GM18507 (cell line): ENCODE measurements around the gene HSPA1L.
A peak's percentile ranks its signal among the peaks of the same experiment; 100 is the strongest.
"Not testable (repeated sequence)": the region's sequence is repeated elsewhere in the genome, so short reads cannot be mapped to it uniquely, and the experiment has no call there.

Experiments
- DNase-seq: peaks from one replicate; pipeline ENCODE4 v3.0.0; 2011; ENCODE audit warnings: low read depth; ENCODE audit not compliant: insufficient read length; ENCODE audit errors: extremely low spot score
- FAIRE-seq: peaks from 2 replicates; lab custom pipeline; 2011; peaks lifted over from hg19 to GRCh38; lab: Jason Lieb, UNC

The HSPA1L gene

DNA sequence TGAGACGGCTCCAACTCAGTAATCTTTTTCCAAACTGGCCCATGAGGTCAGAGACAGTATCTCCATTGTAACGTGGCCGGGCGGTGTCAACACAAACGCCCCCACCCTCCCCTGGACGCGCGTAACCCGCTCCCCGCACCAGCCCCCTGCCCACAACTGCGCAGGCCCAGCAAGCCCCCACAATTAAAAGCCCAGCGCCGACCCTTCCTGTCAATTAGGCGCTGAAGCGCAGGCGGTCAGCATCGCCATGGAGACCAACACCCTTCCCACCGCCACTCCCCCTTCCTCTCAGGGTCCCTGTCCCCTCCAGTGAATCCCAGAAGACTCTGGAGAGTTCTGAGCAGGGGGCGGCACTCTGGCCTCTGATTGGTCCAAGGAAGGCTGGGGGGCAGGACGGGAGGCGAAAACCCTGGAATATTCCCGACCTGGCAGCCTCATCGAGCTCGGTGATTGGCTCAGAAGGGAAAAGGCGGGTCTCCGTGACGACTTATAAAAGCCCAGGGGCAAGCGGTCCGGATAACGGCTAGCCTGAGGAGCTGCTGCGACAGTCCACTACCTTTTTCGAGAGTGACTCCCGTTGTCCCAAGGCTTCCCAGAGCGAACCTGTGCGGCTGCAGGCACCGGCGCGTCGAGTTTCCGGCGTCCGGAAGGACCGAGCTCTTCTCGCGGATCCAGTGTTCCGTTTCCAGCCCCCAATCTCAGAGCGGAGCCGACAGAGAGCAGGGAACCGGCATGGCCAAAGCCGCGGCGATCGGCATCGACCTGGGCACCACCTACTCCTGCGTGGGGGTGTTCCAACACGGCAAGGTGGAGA is at the start of gene HSPA1L, which contains the start of gene HSPA1A:
TSS of gene HSPA1L (minus strand) at position 259 of the 814 bp plus-strand sequence. CDS start 3,311 bp downstream, outside the sequence.
TSS of gene HSPA1A (plus strand) at position 519 of the 814 bp plus-strand sequence. CDS start at position 733, 214 bp downstream.
- DNase-seq (no peak), FAIRE-seq (peak; percentile 60)

DNA sequence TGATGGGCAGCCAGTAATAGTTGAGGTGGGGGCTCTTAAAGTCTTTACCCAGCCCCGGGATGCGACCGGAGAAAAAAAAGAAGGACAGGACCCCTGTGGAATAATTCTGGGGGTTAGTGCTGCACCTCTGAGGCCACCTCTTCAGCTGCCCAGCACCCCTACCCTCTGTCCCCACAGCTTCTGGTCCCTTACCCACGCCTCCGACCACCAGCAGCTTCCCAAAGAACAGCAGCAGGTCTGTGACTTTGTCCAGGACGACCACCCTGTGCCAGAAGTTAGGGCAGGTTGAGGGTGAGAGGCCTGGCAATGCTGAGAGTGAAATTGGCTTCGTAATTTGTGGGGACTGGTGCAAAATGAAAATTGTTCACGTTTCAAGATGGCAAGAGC is 49.7 kb upstream of the HSPA1L start:
- FAIRE-seq (no peak), DNase-seq (no peak)

GRCh38 chr6:31864123-31864562 is 49.1 kb upstream of the HSPA1L start:
- FAIRE-seq: not testable (repeated sequence)

GRCh38 chr6:31862344-31863235 is 47.5 kb upstream of the HSPA1L start, which contains the start of gene NEU1:
TSS of gene NEU1 (minus strand) at chr6:31862821. CDS start at chr6:31862776, 45 bp downstream.
- peak; percentile 98 for FAIRE-seq
- peak; percentile 99 for DNase-seq

More at GRCh38 chr6:31864123-31864562, 49.1 kb upstream of the HSPA1L start:
- not testable (repeated sequence) for DNase-seq

- no peak for FAIRE-seq
- no peak for DNase-seq
Observed at GRCh38 chr6:31861919-31862343, 46.8 kb upstream of the HSPA1L start.

DNA sequence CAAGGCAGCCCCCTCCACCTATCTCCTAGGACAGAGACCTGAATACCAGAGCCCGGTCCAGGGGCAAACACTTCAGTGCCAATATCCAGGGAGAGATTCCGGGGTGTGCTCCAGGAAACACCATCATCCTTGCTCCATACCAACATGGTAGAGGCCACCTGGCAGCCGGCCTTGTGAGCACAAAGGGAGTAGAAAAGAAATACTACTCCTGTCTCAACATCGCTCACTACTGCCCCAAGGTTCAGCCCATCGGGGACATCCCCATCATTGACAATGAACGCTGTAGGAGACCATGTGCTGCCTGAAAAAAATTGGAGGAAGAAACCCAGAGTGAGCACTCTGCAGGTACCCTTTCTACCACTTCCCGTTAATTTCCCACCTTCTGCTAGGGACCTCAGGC is 46.1 kb upstream of the HSPA1L start:
- DNase-seq (no peak), FAIRE-seq (no peak)

DNA sequence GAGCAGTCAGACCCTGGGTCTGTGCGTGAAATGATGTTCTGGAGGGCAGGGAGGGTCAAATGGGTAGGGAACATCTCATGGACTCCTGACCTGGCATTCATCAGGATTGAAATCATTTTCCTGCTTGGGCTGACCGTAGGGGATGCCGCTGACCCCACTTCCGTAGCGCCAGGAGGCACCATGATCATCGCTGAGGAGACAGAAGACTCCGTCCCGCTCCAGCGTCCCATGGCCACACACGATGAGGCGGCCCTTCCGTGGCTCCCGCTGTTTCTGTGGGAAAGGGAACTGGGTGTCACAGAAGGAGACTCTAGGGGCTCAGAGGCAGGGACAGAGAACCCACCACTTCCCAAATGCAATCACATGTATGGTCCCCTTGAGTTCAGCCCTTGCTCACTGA is 45.3 kb upstream of the HSPA1L start:
- no peak for FAIRE-seq
- no peak for DNase-seq

- no peak for FAIRE-seq
- DNase-seq: no peak
Observed at GRCh38 chr6:31859923-31860322, 44.8 kb upstream of the HSPA1L start.

- DNase-seq: no peak
Observed at GRCh38 chr6:31858707-31859106, 43.6 kb upstream of the HSPA1L start.

GRCh38 chr6:31857774-31858173 is 42.7 kb upstream of the HSPA1L start:
- not testable (repeated sequence) for DNase-seq, FAIRE-seq

More at GRCh38 chr6:31858707-31859106, 43.6 kb upstream of the HSPA1L start:
- no peak for FAIRE-seq

DNA sequence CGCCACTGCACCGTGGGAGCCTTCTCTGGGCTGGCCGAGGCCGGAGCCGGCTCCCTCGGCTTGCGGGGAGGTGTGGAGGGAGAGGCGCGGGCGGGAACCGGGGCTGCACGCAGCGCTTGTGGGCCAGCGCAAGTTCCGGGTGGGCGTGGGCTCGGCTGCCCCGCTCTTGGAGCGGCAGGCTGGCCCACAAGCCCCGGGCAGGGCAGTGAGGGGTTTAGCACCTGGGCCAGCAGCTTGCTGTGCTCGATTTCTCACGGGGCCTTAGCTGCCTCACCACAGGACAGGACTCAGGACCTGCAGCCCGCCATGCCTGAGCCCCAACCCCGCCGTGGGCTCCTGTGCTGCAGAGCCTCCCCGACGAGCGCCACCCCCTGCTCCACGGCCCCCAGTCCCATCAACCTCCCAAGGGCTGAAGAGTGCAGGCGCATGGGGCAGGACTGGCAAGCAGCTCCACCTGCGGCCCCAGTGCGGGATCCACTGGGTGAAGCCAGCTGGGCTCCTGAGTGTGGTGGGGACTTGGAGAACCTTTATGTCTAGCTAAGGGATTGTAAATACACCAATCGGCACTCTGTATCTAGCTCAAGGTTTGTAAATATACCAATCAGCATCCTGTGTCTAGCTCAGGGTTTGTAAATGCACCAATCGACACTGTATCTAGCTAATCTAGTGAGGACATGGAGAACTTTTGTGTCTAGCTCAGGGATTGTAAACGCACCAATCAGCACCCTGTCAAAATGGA is 37.1 kb upstream of the HSPA1L start:
- DNase-seq, FAIRE-seq: not testable (repeated sequence)

DNA sequence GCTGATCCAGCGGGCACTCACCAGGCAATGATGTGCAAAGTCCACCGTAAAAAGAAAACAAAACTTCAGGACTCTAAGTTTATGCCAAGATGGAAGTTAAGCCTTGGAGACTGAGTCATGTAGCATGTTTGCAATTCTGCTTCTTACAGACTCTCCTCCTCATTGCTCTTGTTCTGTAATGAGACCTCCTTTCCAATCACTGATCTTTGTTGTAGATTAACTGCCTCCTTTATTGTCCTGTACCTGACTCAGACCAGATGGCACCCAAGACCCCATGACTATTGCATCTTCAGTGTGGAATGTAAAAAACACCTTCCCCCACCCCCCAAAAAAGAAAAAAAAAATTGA is 36.4 kb upstream of the HSPA1L start:
- DNase-seq (no peak), FAIRE-seq (no peak)

DNA sequence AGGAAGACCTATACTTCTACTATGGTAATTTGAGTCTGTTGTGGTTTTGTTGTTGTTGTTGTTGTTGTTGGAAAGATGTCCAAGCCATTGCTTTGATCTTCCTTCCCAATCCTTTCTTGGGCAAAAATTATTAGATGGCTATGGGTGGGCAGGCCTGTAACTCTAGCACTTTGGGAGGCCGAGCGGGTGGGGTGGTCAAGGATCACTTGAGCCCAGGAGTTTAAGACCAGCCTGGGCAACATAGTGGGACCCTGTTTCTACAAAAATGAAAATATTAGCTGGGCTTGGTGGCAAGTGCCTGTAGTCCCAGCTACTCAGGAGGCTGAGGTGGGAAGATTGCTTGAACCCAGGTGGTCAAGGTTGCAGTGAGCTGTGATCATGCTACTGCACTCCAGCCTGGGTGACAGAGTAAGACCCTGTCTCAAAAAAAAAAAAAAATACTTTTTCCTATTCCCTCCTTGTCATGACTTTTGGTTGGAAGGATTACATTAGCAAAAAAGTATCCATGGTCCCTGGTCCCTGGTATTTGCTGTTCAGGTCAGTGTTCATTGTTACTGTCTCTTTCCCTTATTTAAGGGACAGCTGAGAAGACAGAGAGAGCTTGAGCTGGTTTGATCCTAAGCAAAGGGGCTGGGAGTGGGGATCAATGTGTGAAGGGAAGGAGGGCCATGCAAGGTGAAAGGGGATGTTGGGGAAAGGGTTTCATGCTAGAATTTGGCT is 35.8 kb upstream of the HSPA1L start:
- FAIRE-seq (no peak), DNase-seq (no peak)

DNA sequence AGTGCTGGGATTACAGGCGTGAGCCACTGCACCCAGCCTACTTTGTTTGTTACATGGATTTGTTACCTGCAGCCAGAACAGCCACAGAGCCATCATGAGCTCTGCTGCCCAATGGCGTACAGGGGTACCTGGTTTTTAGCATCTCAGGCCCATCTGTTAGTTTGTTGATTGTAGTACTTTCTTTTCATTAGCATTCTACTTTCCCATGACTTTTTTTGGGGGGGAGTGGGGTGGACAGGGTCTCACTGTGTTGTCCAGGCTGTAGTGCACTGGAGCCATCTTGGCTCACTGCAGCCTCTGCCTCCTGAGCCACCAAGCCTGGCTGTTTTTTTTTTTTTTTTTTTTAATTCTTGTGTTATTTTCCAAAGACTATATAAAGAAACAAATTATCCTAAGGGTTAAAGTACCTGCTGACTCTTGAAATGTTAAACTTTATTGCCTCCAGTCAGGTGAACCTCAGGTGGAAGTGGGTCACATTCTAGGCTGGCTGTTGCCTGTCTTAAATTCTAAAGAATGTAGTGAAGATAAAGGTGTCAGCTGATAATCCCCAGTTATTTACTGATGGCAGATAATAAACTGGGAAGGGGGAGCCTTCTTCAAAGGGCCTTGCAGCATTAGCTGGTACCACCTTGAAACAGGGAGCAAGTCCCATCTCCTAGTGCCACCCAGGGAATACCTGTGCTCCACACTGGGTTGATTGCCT is 32.3 kb upstream of the HSPA1L start:
- FAIRE-seq (no peak), DNase-seq (no peak)

GRCh38 chr6:31844507-31844906 is 29.4 kb upstream of the HSPA1L start:
- DNase-seq (no peak), FAIRE-seq (no peak)

DNA sequence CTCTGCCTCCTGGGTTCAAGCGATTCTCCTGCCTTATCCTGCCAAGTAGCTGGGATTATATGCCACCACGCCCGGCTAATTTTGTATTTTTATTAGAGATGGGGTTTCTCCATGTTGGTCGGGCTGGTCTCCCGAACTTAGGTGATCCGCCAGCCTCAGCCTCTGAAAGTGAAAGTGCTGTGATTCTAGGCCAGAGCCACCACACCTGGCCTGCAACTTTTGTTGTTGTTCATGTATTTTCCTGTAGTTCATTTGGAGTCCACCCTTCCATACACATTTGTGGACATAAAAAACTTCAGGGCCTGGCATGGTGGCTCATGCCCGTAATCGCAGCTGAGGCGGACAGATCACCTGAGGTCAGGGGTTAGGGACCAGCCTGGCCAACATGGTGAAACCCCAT is 27.0 kb upstream of the HSPA1L start:
- DNase-seq (no peak), FAIRE-seq (no peak)

DNA sequence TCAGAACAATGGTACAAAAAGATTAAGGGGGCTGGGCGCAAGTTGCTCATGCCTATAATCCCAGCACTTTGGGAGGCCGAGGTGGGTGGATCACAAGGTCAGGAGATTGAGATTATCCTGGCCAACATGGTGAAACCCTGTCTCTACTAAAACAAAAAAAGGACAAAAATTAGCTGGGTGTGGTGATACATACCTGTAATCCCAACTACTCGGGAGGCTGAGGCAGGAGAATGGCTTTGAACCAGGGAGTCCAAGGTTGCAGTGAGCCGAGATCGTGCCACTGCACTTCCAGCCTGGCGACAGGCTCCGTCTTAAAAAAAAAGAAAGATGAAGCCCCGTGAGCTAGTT is 24.7 kb upstream of the HSPA1L start:
- DNase-seq, FAIRE-seq: not testable (repeated sequence)

DNA sequence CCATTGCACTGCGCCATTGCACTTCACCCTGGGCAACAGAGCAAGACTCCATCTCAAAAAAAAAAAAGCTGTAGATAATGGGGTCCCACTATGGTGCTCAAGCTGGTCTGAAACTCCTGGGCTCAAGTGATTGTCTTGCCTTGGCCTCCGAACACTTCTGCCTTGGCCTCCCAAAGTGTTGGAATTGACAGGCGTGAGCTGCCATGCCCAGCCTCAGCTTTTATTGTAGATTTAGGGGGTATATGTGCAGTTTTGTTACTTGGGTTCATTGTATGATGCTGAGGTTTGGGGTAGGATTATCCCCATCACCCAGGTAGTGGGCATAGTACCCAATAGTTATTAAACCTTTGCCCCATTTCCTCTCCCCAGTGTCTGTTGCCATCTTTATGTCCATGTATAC is 23.9 kb upstream of the HSPA1L start:
- FAIRE-seq: no peak
- no peak for DNase-seq
